GM23338 (cell line): Measurements from ENCODE around the gene KCNT2.

Experiments used
- CREB1 ChIP-seq: fragments of 250-450 bp; sonication (Bioruptor Pico); IDR thresholded peaks from 2 replicates; pipeline ENCODE4 v1.5.0; 2020; ENCODE audit warnings: low read depth, mild to moderate bottlenecking, moderate library complexity
- CTCF ChIP-seq, 2 experiments: fragments of 200-600 bp in 1 of 2; sonication (generic) in 1 of 2; conservative IDR thresholded peaks; 2 replicates each; pipeline versions ENCODE4 v1.5.1 to v1.6.1; 2016 to 2017; ENCODE audit warnings: antibody characterized with exemption in 2 of 2, low read depth in 2 of 2, mild to moderate bottlenecking in 2 of 2, moderate library complexity in 1 of 2
- EZH2 ChIP-seq: fragments of 200-600 bp; sonication (generic); IDR thresholded peaks from one replicate; pipeline ENCODE4 v1.8.0; 2017; ENCODE audit warnings: antibody characterized with exemption, mild to moderate bottlenecking, low read depth; ENCODE audit not compliant: unreplicated experiment
- EZH2phosphoT487 ChIP-seq: fragments of 200-600 bp; sonication (generic); IDR thresholded peaks from one replicate; pipeline ENCODE4 v1.8.1; 2018; ENCODE audit warnings: antibody characterized with exemption; ENCODE audit not compliant: unreplicated experiment
- JUNB ChIP-seq: IDR thresholded peaks from one replicate; pipeline ENCODE4 v1.6.1; 2016; ENCODE audit warnings: antibody characterized with exemption; ENCODE audit not compliant: unreplicated experiment
- REST ChIP-seq: IDR thresholded peaks from one replicate; pipeline ENCODE4 v1.6.1; 2018; ENCODE audit warnings: antibody characterized with exemption; ENCODE audit not compliant: unreplicated experiment
- ZNF114 ChIP-seq: fragments of 250-450 bp; sonication (Bioruptor Pico); IDR thresholded peaks from 2 replicates; pipeline ENCODE4 v1.5.0; 2020; ENCODE audit warnings: mild to moderate bottlenecking, moderate library complexity

GRCh38 chr1:196393282-196393681 is 215.0 kb downstream of the KCNT2 start:
- TF ChIP-seq REST (no peak), CTCF (conservative IDR thresholded peaks at IDR 0.05; ENCODE audit: low read depth in 2 of 2) (no peak), JUNB (no peak), EZH2 (no peak), EZH2phosphoT487 (no peak), ZNF114 (CRISPR knock-in tag) (no peak), CREB1 (no peak)
